HL-60 (cell line): ENCODE measurements around the gene GALNT15.

Experiments
- CTCF ChIP-seq: IDR thresholded peaks from one replicate; pipeline ENCODE4 v1.5.1; 2011; ENCODE audit warnings: low read length, control low read depth, inconsistent platforms; ENCODE audit not compliant: insufficient read depth
- GABPA ChIP-seq: IDR thresholded peaks from 2 replicates; pipeline ENCODE4 v1.6.1; 2012; ENCODE audit warnings: low read depth
- POLR2AphosphoS5 ChIP-seq: IDR thresholded peaks from 2 replicates; pipeline ENCODE4 v1.6.1; 2012; ENCODE audit warnings: low read depth

DNA sequence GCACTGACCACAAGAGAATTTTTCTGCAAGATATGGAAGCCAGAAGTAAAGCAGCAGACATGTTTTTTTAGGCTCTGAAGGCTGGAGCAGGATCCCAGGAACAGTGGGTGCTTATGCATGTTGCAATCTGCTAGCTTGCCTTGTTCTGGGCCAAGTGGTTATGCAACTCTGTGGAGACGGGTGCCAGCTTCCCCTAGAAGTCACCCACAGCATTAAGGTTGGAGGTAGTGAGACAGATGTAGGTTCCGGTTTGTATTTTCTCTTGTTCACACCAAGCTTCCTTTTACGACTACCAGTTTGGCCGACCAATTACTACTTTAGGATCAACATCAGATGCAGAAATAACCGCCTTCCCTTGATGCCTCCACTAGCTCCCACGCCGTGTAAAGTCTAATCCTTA lies 79.1 kb downstream of the GALNT15 start:
- no peak for TF ChIP-seq CTCF
- peak; percentile 88 for TF ChIP-seq POLR2AphosphoS5
- TF ChIP-seq GABPA = peak; percentile 51; the same call in 1 of the 2 replicates
